Body of pancreas (tissue), 4 donors: Measurements from ENCODE around the gene BCOR. TPM values are rescaled to one million over a fixed set of nuclear protein-coding genes. Genes with fewer than 3 reads are reported as not detected.

Experiments used
- ATAC-seq: fragments of 150-250 bp; one replicate; pipeline ENCODE4 v1.9.1; 2016
- DNase-seq, 4 donors: peaks; one replicate each; pipeline ENCODE4 v3.0.0-alpha.2; 2019
- H3K27ac ChIP-seq, 4 donors: fragments of 200-600 bp; sonication (generic); 1 replicate in 3 of 4; 2 replicates in 1 of 4; pipeline versions ENCODE4 v1.5.1 to v1.6.1; 2016 to 2019; ENCODE audit warnings: mild to moderate bottlenecking in 1 of 4, mixed read lengths in 1 of 4, moderate library complexity in 1 of 4
- H3K27me3 ChIP-seq, 2 donors: fragments of 200-600 bp; sonication (generic); one replicate each; pipeline ENCODE4 v1.6.0; 2016; ENCODE audit warnings: mild to moderate bottlenecking in 1 of 2
- H3K36me3 ChIP-seq, 2 donors: fragments of 200-600 bp; sonication (generic); replicated peaks in 1 of 2; 2 replicates each; pipeline ENCODE4 v1.5.1; 2016; ENCODE audit warnings: low read depth in 2 of 2; ENCODE audit not compliant: insufficient read depth in 1 of 2
- H3K4me1 ChIP-seq: fragments of 200-600 bp; sonication (generic); one replicate; pipeline ENCODE4 v1.6.0; 2016
- H3K4me3 ChIP-seq, 2 donors: fragments of 200-600 bp; sonication (generic); 1 replicate in 1 of 2; 2 replicates in 1 of 2; pipeline ENCODE4 v1.5.1; 2016 to 2019
- H3K9me3 ChIP-seq, 3 donors: fragments of 200-600 bp; sonication (generic); 1 replicate in 2 of 3; 2 replicates in 1 of 3; pipeline ENCODE4 v1.5.1; 2016
- CTCF ChIP-seq, 7 experiments: fragments of 450-650 bp in 4 of 7; fragments of 200-600 bp in 3 of 7; sonication (generic) in 3 of 7; IDR thresholded peaks; one replicate each; pipeline ENCODE4 v1.5.1; 2016 to 2019; ENCODE audit warnings: antibody characterized with exemption in 7 of 7
- POLR2A ChIP-seq, 3 donors: fragments of 450-650 bp; IDR thresholded peaks; one replicate each; pipeline ENCODE4 v1.6.1; 2016; ENCODE audit warnings: antibody characterized with exemption in 3 of 3, mild to moderate bottlenecking in 2 of 3
- WGBS, 2 donors: methylation state at CpG; one replicate each; pipeline ENCODE4 v1.1.5; 2017; 5-methylcytosine and 5-hydroxymethylcytosine counted together
- intact Hi-C: fragments of 100-400 bp; cut with DNase I; formaldehyde crosslinking; loops from one replicate; pipeline ENCODE4 v1.15.1; 2023
- total RNA-seq, 2 donors: library from RNA; depleted of rRNA; stranded (reverse); fragments of >200 nt; gene quantifications; one replicate each; pipeline ENCODE4 v1.1.0, GENCODE V29; 2016

The BCOR gene
- total RNA-seq, 2 donors from 2014 or later = 13.2 to 23.6 TPM

- Histone ChIP-seq H3K4me1 (peaks cover 48% of the 10 kb centered on the region), H3K4me3 (no peak overlapping the region), H3K27ac (no peak overlapping the region), H3K9me3 (no peaks in the 10 kb centered on the region), H3K36me3 (no peaks in the 10 kb centered on the region), H3K27me3 (no peaks in the 10 kb centered on the region)
- TF ChIP-seq CTCF (IDR thresholded peaks at IDR 0.05) = no peak
- no peak for TF ChIP-seq POLR2A (IDR thresholded peaks at IDR 0.05)
- no peak for ATAC-seq
- no peak for DNase-seq
- intact Hi-C loops = loop anchor here (10.0 kb wide), 1 partner anchor 62 kb away; no protein-coding TSS in a partner anchor
- WGBS, 2 donors = 78 to 84% methylated on average over 6 to 8 of the region's 9 CpGs
These were observed 4.8 kb downstream of the BCOR start for GRCh38 chrX:40092808-40093435.

- no peak for ATAC-seq
- no peaks in the 10 kb centered on the region for H3K36me3 ChIP-seq
- intact Hi-C loops = loop anchor here (10.0 kb wide), 1 partner anchor 63 kb away; no protein-coding TSS in a partner anchor
- no peaks in the 10 kb centered on the region for H3K27me3 ChIP-seq
- 73% methylated on average over 30 of the region's 70 CpGs; no CpG with 5 or more reads in 1 of the 2 donors for WGBS, 2 donors
- no peaks in the 10 kb centered on the region for H3K9me3 ChIP-seq
- no peak overlapping the region for H3K27ac ChIP-seq
- peaks cover 59% of the 10 kb centered on the region for H3K4me1 ChIP-seq
- TF ChIP-seq CTCF (IDR thresholded peaks at IDR 0.05) = no peak
- no peak for TF ChIP-seq POLR2A (IDR thresholded peaks at IDR 0.05)
- H3K4me3 ChIP-seq = no peak overlapping the region
- DNase-seq = no peak
These were observed 5.9 kb downstream of the BCOR start for GRCh38 chrX:40091691-40092421.

- no peak overlapping the region for H3K4me3 ChIP-seq
- no peak for ATAC-seq
- intact Hi-C loops = loop anchor here (10.0 kb wide), 1 partner anchor 64 kb away; no protein-coding TSS in a partner anchor
- TF ChIP-seq POLR2A (IDR thresholded peaks at IDR 0.05) (no peak), CTCF (IDR thresholded peaks at IDR 0.05) (no peak)
- H3K4me1 ChIP-seq = peaks cover 68% of the 10 kb centered on the region
- no peaks in the 10 kb centered on the region for H3K36me3 ChIP-seq
- no peak for DNase-seq
- H3K9me3 ChIP-seq = no peaks in the 10 kb centered on the region
- H3K27me3 ChIP-seq = no peaks in the 10 kb centered on the region
- WGBS, 2 donors = 50 to 62% methylated on average over 7 of the region's 7 CpGs
- H3K27ac ChIP-seq = peak overlapping the region in 2 of 4 donors; percentile 65 to 83
These were observed 6.8 kb downstream of the BCOR start for GRCh38 chrX:40090961-40091360.

- Histone ChIP-seq H3K36me3 (no peaks in the 10 kb centered on the region), H3K9me3 (no peaks in the 10 kb centered on the region), H3K27ac (peak overlapping the region in 3 of 4 donors; percentile 65 to 83 (median 77)), H3K4me3 (no peak overlapping the region), H3K4me1 (peaks cover 75% of the 10 kb centered on the region), H3K27me3 (no peaks in the 10 kb centered on the region)
- DNase-seq (peak in 3 of 4 donors; percentile 57 to 63 (median 61)), ATAC-seq (peak; percentile 42)
- 1% methylated on average over 21 of the region's 63 CpGs; no CpG with 5 or more reads in 1 of the 2 donors for WGBS, 2 donors
- intact Hi-C loops = loop anchor here (10.0 kb wide), 1 partner anchor 65 kb away; no protein-coding TSS in a partner anchor
- TF ChIP-seq CTCF (IDR thresholded peaks at IDR 0.05) = no peak
- TF ChIP-seq POLR2A (IDR thresholded peaks at IDR 0.05) = no peak
These were observed 7.5 kb downstream of the BCOR start for GRCh38 chrX:40090050-40090804.
